Stomach smooth muscle (tissue), 2 donors: Measurements from ENCODE around the gene THEM4.
A peak's percentile ranks its signal among the peaks of the same experiment; 100 is the strongest.
"Not testable (repeated sequence)": the region's sequence is repeated elsewhere in the genome, so short reads cannot be mapped to it uniquely, and the experiment has no call there.

Source experiments
- H3K27ac ChIP-seq: one replicate; pipeline ENCODE4 v1.7.0; 2013; ENCODE audit warnings: mild to moderate bottlenecking, low read length, inconsistent platforms
- H3K27me3 ChIP-seq, 2 donors: one replicate each; pipeline ENCODE4 v1.7.0; 2013; ENCODE audit warnings: low read length in 2 of 2; ENCODE audit not compliant: insufficient read depth in 2 of 2, control insufficient read depth in 1 of 2
- H3K36me3 ChIP-seq, 2 donors: one replicate each; pipeline ENCODE4 v1.7.0; 2013; ENCODE audit warnings: low read length in 2 of 2; ENCODE audit not compliant: control insufficient read depth in 2 of 2, insufficient read depth in 2 of 2
- H3K4me1 ChIP-seq: one replicate; pipeline ENCODE4 v1.7.0; 2013; ENCODE audit warnings: low read length; ENCODE audit not compliant: control insufficient read depth, insufficient read depth
- H3K4me3 ChIP-seq, 2 donors: one replicate each; pipeline ENCODE4 v1.7.0; 2013; ENCODE audit warnings: low read length in 2 of 2
- H3K9ac ChIP-seq, 2 donors: one replicate each; pipeline ENCODE4 v1.7.0; 2013; ENCODE audit warnings: low read length in 2 of 2, mild to moderate bottlenecking in 1 of 2
- H3K9me3 ChIP-seq, 2 donors: one replicate each; pipeline ENCODE4 v1.7.0; 2013; ENCODE audit warnings: low read length in 2 of 2; ENCODE audit not compliant: control insufficient read depth in 2 of 2
- donor health status: healthy.
- donor health status: Pancreatic carcinoma.

THEM4 gene

DNA sequence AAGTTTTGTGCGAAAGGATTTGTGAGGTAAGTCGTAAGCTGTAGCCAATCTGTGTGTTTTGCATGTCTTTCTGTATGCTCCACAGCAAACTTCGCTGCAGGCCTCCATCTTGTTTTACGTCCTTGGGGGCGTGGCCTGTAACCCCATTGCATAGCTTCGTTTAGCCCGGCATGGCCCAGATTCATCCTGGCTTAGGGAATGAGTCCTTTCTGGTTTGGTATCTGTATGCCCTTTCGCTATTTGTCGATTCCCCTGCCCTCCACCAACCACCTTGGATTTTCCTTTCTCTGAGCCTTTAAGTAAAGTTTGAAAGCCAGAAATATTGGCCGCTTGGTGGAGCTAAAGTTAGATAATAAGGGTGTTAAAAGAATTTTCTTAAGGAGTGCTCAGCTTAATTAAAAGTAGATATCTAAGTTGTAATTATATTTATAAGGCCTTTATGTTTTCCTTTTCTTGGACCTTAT is 1.1 kb downstream of the THEM4 start:
- no peaks in the 10 kb centered on the region for H3K36me3 ChIP-seq
- H3K27me3 ChIP-seq: no peaks in the 10 kb centered on the region
- H3K4me3 ChIP-seq: peak overlapping the region; percentile 22 to 61
- H3K9me3 ChIP-seq: peaks cover 0 to 3% of the 10 kb centered on the region in 2 donors
- peaks cover 5% of the 10 kb centered on the region for H3K4me1 ChIP-seq
- no peak overlapping the region for H3K27ac ChIP-seq
- H3K9ac ChIP-seq: peak overlapping the region in 1 of 2 donors; percentile 73

DNA sequence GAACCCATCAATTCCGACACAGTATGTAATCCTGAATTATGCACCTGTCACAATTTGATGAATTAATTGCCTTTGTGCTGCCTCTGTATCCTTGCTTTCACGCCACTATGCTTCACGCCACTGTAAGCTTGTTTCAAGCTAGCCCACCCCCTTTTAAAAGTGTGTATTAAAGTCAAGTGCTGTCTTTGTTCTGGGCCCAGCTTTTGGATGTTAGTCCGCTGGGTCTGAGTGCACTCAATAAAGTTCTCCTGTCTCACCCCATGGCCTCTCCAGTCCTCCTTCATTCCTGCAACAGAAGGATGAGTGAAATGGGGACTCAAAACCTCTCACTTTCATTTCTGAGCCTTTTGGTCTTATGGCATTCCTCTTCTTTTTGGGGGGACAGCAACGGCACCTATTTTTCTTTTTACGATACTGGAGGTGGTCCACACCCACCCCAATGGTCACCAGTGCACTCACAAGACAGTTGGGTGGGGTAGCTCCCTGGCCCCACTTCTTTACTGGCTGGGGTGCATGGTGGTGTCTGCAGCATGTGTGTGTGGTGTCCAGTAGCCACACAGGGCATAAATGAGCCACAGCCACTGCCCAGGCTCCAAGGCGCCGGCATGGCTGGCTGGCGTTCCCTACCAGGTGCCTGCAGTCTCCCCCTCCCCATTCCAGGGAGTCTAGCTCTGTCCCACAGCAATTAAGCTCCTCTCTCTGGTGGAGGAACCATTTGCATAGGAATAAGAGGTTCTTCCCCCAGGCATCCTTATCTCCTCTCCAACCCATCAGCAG is 1.8 kb downstream of the THEM4 start:
- Histone ChIP-seq H3K27me3 (no peaks in the 10 kb centered on the region), H3K4me1 (peaks cover 5% of the 10 kb centered on the region), H3K9me3 (no peaks in the 10 kb centered on the region), H3K9ac (no peak overlapping the region), H3K27ac (no peak overlapping the region), H3K36me3 (no peaks in the 10 kb centered on the region), H3K4me3 (no peak overlapping the region)

DNA sequence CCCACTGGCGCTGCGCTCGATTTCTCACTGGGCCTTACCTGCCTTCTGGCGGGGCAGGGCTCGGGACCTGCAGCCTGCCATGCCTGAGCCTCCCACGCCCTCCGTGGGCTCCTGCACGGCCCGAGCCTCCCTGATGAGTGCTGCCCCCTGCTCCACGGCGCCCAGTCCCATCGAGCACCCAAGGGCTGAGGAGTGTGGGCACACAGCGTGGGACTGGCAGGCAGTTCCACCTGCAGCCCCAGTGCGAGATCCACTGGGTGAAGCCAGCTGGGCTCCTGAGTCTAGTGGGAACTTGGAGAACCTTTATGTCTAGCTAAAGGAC is 3.0 kb downstream of the THEM4 start:
- H3K4me3 ChIP-seq, H3K27me3 ChIP-seq, H3K27ac ChIP-seq, H3K9me3 ChIP-seq, H3K9ac ChIP-seq, H3K4me1 ChIP-seq, H3K36me3 ChIP-seq: not testable (repeated sequence)

DNA sequence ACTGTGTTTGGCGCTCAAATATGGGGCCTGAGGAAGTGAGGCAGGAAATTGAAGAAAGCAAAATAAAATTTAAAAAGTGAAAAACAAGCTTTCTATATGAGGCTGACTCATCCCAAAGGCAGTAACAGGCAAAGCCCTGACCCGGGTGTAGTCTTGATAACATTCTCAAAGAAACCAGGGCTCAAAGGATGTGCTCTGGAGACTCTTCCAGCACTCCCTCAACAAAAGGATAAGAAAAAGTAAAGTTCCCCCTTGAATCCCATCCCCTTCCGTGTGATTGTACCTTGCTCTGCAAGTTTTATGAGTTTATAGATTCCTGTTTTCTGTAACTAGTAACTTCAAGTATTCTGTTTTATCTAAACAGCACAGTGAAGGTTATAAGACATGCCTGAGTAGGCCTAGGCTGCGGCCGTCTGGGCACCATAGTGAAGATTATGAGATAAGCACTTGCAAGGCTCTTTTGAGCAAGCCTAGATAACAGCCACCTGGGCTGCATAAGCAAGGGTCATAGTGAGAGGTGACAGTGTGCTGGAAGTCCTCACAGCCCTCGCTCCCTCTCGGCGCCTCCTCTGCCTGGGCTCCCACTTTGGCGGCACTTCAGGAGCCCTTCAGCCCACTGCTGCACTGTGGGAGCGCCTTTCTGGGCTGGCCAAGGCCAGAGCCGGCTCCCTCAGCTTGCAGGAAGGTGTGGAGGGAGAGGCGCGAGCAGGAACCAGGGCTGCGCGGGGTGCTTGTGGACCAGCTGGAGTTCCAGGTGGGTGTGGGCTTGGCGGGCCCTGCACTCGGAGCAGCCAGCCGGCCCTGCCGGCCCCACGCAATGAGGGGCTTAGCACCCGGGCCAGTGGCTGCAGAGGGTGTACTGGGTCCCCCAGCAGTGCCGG is 3.6 kb downstream of the THEM4 start:
- not testable (repeated sequence) for H3K27me3 ChIP-seq, H3K4me1 ChIP-seq, H3K36me3 ChIP-seq, H3K9ac ChIP-seq, H3K27ac ChIP-seq, H3K9me3 ChIP-seq, H3K4me3 ChIP-seq

DNA sequence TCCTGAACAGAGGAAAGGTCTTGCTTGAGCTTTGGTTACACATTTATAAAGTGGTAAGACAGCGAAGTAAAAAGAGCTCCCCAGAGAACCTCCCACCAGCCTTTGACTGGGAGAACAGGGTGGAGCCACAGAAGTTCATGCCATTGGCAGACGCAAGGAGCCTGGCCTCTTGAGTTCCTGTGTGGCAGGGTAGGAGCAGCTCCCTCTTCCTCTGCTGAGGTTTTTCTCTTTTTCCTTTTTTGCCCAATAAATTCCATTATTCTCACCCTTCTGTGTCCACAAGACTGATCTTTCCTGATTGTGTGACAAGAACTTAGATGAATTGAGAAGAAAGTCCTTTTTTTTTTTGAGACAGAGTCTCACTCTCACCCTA is 4.3 kb downstream of the THEM4 start:
- H3K27me3 ChIP-seq: no peaks in the 10 kb centered on the region
- no peak overlapping the region for H3K4me3 ChIP-seq
- no peak overlapping the region for H3K9ac ChIP-seq
- H3K36me3 ChIP-seq: no peaks in the 10 kb centered on the region
- no peak overlapping the region for H3K27ac ChIP-seq
- H3K9me3 ChIP-seq: no peaks in the 10 kb centered on the region
- H3K4me1 ChIP-seq: peaks cover 5% of the 10 kb centered on the region

DNA sequence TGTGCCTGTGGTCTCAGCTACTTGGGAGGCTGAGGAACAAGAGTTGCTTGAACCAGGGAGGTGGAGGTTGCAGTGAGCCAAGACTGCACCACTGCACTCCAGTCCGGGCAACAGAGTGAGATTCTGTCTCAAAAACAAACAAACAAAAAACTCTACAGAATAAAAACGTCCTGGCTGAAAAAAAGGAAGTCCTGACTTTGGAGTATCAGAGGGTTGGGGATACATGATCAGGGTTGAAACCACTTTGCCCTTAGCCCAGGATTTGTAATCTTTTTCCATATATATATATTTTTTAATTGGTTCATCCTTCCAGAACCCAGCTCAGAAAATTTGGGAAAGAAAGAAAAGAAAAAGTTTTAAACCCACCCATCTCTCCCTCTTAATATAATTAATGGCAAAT is 6.5 kb downstream of the THEM4 start:
- no peaks in the 10 kb centered on the region for H3K9me3 ChIP-seq
- H3K27ac ChIP-seq: no peak overlapping the region
- H3K27me3 ChIP-seq: no peaks in the 10 kb centered on the region
- H3K4me1 ChIP-seq: no peaks in the 10 kb centered on the region
- no peak overlapping the region for H3K4me3 ChIP-seq
- H3K9ac ChIP-seq: no peak overlapping the region
- no peaks in the 10 kb centered on the region for H3K36me3 ChIP-seq

DNA sequence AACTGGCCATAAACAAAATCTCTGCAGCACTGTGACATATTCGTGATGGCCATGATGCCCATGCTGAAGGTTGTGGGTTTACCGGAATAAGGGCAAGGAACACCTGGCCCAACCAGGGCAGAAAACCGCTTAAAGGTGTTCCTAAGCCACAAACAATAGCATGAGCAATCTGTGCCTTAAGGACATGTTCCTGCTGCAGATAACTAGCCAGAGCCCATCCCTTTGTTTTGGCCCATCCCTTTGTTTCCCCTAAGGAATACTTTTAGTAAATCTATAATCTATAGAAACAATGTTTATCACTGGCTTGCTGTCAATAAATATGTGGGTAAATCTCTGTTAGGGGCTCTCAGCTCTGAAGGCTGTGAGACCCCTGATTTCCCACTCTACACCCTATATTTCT is 8.5 kb downstream of the THEM4 start:
- not testable (repeated sequence) for H3K27me3 ChIP-seq, H3K27ac ChIP-seq, H3K4me3 ChIP-seq, H3K4me1 ChIP-seq, H3K36me3 ChIP-seq, H3K9me3 ChIP-seq, H3K9ac ChIP-seq

DNA sequence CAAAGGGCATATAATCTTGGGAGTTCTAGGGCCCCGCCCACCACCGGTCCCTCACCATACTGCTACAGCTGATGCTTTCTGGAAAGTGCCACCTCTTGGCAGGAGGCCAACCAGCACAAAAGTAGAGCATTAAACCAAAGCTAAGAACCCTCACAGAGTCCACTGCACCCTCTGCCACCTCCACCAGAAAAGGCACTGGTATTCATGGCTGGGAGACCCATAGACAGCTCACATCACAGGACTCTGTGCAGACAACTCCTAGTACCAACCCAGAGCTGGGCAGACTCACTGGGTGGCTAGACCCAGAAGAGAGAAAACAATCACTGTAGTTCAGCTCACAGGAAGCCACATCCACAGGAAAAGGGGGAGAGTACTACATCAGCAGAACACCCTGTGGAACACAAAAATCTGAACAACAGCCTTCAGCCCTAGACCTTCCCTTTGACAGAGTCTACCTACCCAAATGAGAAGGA is 10.8 kb downstream of the THEM4 start:
- no peak overlapping the region for H3K27ac ChIP-seq
- no peak overlapping the region for H3K4me3 ChIP-seq
- H3K27me3 ChIP-seq: no peaks in the 10 kb centered on the region
- no peak overlapping the region for H3K9ac ChIP-seq
- H3K9me3 ChIP-seq: no peaks in the 10 kb centered on the region
- H3K4me1 ChIP-seq: no peaks in the 10 kb centered on the region
- peaks cover 7 to 9% of the 10 kb centered on the region in 2 donors for H3K36me3 ChIP-seq

DNA sequence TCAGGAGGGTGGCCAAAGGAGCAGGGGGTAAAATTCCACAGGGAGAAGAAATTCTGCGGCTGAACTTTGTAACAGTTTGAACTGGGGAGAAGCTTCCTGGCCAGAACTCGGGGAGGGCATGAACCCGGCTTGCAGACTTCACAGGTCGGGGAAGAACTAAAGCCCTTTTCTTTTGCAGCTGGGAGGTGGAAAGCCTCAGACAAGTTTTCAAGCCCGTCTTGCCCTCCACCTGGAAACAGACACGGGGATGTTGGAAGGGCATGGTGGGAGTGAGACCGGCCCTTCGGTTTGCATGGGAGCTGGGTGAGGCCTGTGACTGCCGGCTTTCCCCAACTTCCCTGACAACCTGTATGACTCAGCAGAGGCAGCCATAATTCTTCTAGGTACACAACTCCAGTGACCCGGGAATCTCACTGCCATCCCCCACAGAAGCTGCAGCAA is 11.3 kb downstream of the THEM4 start:
- Histone ChIP-seq H3K9me3 (no peaks in the 10 kb centered on the region), H3K9ac (no peak overlapping the region), H3K4me1 (no peaks in the 10 kb centered on the region), H3K27me3 (no peaks in the 10 kb centered on the region), H3K36me3 (peaks cover 9 to 12% of the 10 kb centered on the region in 2 donors), H3K4me3 (no peak overlapping the region), H3K27ac (no peak overlapping the region)

DNA sequence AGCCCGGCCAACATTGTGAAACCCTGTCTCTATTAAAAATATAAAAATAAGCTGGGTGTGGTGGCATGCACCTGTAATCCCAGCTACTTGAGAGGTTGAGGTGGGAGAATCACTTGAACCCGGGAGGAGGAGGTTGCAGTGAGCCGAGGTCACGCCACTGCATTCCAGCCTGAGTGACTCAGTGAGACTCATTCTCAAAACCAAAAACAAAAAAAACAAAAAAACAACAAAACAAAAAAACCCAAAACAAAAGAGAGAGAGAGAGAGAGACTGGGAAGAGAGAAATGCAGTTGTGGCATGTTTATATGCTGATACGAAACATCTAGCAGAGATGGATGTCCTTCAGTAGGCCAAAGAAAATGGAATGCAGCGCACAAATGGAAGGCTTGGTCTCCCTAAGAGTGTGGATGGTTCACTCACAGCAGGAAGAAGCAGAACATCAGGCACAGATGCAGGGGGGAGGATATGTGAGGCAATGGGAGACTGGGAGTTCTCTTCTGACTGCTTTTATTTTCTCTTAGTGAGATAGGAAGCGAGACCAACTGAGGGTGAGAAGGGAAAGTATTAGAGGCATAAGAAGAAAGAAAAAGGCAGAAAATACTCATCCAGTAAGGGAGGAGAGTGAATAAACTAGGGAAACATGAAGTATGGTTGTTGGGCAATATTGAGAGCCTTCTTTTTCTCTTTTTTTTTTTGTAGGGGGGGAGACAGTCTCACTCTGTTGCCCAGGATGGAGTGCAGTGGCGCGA is 16.0 kb downstream of the THEM4 start:
- Histone ChIP-seq H3K27ac (no peak overlapping the region), H3K9me3 (no peaks in the 10 kb centered on the region), H3K4me3 (no peak overlapping the region), H3K9ac (no peak overlapping the region), H3K27me3 (no peaks in the 10 kb centered on the region), H3K4me1 (no peaks in the 10 kb centered on the region), H3K36me3 (peaks cover 12 to 15% of the 10 kb centered on the region in 2 donors)
